NCI-H1105 treated with DMSO at 0.1 percent for 48 hours (cell line): ENCODE results near the gene LGALS7.
A peak's percentile ranks its signal among the peaks of the same experiment; 100 is the strongest.
"Not testable (repeated sequence)": the region's sequence is repeated elsewhere in the genome, so short reads cannot be mapped to it uniquely, and the experiment has no call there.

Experiments used
- DNase-seq: peaks from one replicate; lab custom pipeline; 2025; lab: John Stamatoyannopoulos, UW

The LGALS7 gene

GRCh38 chr19:38799104-38799503, 25.8 kb upstream of the LGALS7 start:
- no peak for DNase-seq

- not testable (repeated sequence) for DNase-seq
Measured at GRCh38 chr19:38797781-38798180, 24.5 kb upstream of the LGALS7 start.

- DNase-seq, result no peak
Measured at GRCh38 chr19:38796154-38796553, 22.8 kb upstream of the LGALS7 start.

- no peak for DNase-seq
Measured at GRCh38 chr19:38795549-38795948, 22.2 kb upstream of the LGALS7 start.

- no peak for DNase-seq
Measured at GRCh38 chr19:38793671-38794070, 20.4 kb upstream of the LGALS7 start.

- DNase-seq, result no peak
Measured at GRCh38 chr19:38793177-38793576, 19.9 kb upstream of the LGALS7 start.

- DNase-seq, result no peak
Measured at GRCh38 chr19:38792250-38793111, 19.2 kb upstream of the LGALS7 start.

GRCh38 chr19:38791451-38792064, 18.2 kb upstream of the LGALS7 start:
- not testable (repeated sequence) for DNase-seq

- DNase-seq, result not testable (repeated sequence)
Measured at GRCh38 chr19:38790507-38791403, 17.4 kb upstream of the LGALS7 start.

- DNase-seq, result no peak
Measured at GRCh38 chr19:38788478-38789243, 15.3 kb upstream of the LGALS7 start, which contains the start of gene LGALS7B. Gene LGALS7B (plus strand): TSS chr19:38789200. CDS start chr19:38789227, 27 bp downstream.

GRCh38 chr19:38786572-38787265, 13.4 kb upstream of the LGALS7 start:
- peak; percentile 1 for DNase-seq

GRCh38 chr19:38786061-38786460, 12.7 kb upstream of the LGALS7 start:
- DNase-seq, result not testable (repeated sequence)

- DNase-seq, result no peak
Measured at GRCh38 chr19:38785187-38785699, 11.9 kb upstream of the LGALS7 start.

- no peak for DNase-seq
Measured at GRCh38 chr19:38784224-38784623, 10.9 kb upstream of the LGALS7 start.

GRCh38 chr19:38782212-38782611, 8.9 kb upstream of the LGALS7 start:
- DNase-seq, result not testable (repeated sequence)

- DNase-seq, result no peak
Measured at GRCh38 chr19:38781058-38781457, 7.7 kb upstream of the LGALS7 start.

GRCh38 chr19:38780443-38780842, 7.1 kb upstream of the LGALS7 start:
- DNase-seq, result no peak

- DNase-seq, result no peak
Measured at GRCh38 chr19:38778733-38779132, 5.4 kb upstream of the LGALS7 start.

- DNase-seq, result no peak
Measured at GRCh38 chr19:38774181-38774950, 1.0 kb upstream of the LGALS7 start.

GRCh38 chr19:38771569-38771968, 1.7 kb downstream of the LGALS7 start:
- not testable (repeated sequence) for DNase-seq
